ENCODE data around the gene ARFGAP1.
"Not testable (repeated sequence)": the region's sequence is repeated elsewhere in the genome, so short reads cannot be mapped to it uniquely, and the experiment has no call there.

Gene ARFGAP1

GRCh38 chr20:63293456-63293855 is 20.8 kb downstream of the ARFGAP1 start:
- DNase-seq: no peak

DNA sequence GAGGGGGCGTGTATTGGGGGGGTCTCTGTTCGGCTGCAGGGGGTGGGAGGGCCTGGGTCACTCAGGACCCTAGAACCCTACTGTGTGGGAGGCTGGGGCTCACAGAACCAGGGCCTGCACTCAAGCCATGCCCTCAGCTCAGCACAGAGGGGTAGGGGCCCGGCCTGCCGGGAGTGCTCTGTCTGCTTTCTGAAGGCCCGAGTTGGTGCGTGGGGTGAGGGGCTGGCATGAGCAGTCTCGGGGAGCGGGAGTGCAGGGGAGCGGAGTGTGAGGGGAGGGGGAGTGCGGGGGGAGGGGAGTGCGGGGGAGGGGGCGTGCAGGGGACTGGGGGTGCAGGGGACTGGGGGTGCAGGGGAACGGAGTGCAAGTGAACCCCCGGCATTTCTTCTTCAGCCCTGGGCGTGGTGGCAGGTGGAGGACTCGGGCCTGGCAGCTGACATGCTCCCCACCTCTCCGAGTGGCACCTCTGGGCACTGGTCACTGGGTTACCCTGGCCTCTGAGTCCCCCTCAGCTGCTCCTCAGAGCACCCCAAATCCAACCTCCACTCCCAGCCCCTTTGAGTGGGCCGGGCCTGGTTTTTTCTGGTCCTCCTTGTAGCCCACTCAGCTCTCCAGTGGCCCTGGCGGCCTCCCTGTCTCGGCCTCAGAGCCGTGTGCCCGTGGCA is 21.4 kb downstream of the ARFGAP1 start:
- DNase-seq: no peak

- no peak for DNase-seq
Observed at GRCh38 chr20:63294536-63294900, 21.9 kb downstream of the ARFGAP1 start.

DNA sequence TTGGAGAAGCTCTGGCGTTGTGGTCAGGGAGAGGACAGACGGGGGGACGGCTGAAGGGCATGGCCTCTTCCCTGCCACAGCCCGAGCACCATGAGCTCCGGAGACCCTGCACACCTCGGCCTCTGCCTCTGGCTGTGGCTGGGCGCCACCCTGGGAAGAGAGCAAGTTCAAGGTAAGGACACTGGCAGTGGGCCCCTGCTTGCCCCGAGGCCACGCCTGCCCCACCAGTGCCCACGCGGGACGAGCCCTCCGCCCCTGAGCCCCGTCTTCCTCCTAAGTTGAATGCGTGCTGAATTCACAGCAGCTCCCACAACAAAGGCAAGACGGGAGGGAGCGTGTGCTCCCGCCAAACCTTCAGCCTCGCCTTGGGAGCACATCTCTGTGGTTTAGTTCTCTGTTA is 22.4 kb downstream of the ARFGAP1 start:
- DNase-seq: no peak

DNA sequence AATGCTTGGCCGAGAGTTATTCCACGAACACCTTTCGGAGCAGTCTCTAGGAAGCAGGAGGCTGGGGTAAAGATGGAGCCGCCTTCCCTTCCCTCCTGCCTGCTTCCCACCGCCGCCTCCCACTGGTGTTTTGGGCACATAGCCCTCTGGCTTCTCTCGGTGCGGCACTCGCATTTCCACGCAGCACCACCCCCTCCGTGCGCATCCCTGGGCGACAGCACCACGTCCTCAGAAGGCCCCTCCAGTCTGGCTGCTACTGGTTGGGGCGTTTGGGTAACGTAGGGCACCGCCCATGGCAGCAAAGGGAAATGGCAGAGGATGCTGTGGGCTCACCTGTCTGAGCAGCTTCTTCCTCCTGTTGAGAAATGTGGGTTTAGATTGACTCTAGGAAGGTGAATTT is 22.8 kb downstream of the ARFGAP1 start:
- no peak for DNase-seq

DNA sequence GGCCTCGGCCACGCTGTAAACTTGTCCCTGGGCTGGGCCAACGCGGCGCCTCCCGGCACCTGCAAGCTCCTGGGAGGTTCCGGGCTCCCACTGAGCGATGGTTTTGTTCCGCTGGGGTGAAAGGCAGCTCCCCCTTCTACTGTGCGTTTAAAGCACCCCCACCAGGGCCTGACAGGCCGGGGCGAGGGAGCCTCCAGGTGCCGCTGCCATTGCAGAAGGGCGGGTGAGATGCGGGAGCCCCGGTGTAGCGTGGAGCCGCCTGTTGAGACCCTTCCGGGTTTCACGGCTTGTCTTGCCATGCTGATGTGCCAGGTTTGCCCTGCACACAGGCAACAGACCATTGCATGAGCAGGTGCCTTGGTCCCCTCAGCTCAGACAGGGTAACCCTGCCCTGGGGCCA is 23.2 kb downstream of the ARFGAP1 start:
- DNase-seq: no peak

- DNase-seq: peak; percentile 55
Observed at GRCh38 chr20:63296531-63297299, 24.1 kb downstream of the ARFGAP1 start.

GRCh38 chr20:63297371-63297781 is 24.8 kb downstream of the ARFGAP1 start:
- no peak for DNase-seq

- DNase-seq: no peak
Observed at GRCh38 chr20:63297796-63298572, 25.4 kb downstream of the ARFGAP1 start.

GRCh38 chr20:63298731-63299312 is 26.2 kb downstream of the ARFGAP1 start:
- DNase-seq: no peak

DNA sequence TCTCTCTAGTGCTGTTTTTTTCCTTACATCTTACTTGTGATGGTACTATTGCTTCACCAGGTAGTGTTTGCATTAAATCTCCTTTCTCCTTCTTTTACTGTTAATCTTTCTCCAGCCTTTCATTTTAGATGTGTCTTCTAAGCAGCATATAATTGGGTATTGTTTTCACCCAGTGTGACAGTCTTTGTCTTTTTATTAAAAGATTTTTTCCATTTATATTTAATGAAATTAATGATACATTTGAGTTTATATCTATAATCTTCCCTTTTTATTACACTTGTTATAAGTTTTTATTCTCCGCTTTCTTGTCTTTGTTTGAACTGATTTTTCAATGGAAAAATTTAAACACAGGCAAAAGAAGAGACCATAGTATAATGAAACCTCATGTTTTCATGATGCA is 29.1 kb downstream of the ARFGAP1 start:
- DNase-seq: no peak

- DNase-seq: no peak
Observed at GRCh38 chr20:63303095-63303666, 30.6 kb downstream of the ARFGAP1 start.

- DNase-seq: no peak
Observed at GRCh38 chr20:63305393-63305792, 32.8 kb downstream of the ARFGAP1 start.

DNA sequence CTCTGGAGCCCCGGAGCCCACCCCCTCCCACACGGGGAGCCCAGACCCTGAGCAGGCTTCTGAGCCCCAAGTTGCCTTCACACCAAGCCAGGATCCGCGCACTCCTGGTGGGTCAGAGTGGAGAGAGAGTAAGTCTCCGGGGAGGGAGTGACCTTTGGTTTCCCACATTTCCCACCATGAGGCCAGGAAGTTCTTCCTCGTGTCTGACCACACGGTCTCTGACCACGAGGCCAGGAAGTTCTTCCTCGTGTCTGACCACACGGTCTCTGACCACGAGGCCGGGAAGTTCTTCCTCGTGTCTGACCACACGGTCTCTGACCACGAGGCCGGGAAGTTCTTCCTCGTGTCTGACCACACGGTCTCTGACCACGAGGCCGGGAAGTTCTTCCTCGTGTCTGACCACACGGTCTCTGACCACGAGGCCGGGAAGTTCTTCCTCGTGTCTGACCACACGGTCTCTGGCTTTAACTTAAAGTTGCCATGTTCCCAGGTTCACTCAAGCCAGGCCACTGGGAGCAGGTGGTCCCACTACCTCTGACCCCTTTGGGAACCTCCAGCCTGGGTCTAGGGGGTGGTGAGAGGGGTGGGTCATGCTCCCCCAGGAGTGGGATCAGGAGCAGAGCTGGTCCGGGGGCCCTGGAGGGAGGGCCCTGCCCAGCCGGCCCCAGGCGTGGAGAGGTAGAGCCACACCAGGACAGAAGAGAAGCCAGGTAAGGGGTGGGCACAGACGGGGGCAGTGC is 33.5 kb downstream of the ARFGAP1 start:
- not testable (repeated sequence) for DNase-seq

DNA sequence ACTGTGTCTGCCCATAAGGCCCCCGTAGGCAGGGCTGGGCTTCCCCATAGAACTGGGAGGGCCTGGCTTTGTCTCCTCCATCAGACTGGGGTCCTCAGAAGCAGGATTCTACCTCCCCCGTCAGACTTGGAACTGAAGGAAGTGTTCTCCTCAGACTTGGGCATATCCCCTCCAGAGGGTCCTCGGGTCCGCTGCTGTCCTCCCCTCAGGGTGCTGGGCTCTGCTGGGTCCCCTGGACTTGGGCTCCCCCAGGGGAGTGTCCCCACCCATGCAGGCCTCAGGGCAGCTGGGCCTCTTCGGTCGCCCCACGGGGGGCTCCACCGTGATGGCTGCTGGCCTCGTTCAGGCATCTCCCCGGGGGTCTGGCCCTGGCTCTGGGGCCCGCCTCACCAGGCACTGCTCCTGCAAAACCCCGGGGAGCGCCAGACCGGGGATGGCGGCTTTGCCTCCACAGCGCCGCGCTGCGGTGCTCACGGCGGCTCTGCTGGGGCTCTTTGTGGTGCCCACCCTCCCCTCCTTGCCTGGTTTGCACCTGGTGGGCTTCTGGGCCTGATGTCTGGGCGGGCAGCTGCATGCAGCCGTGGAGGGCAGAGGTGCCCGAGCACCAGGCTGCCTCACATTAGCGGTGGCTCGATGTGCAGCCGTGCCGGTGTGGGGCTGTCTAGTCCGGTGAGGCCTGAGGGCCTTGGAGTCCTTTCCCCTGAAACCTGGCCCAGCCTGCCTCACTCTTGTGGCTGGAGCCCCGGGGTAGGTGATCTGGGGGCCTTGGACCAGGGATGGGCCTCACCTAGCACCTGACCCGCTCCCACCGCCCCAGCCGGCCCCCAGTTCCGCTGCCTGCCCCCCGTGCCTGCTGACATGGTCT is 34.3 kb downstream of the ARFGAP1 start:
- no peak for DNase-seq

- DNase-seq: no peak
Observed at GRCh38 chr20:63307538-63308217, 35.1 kb downstream of the ARFGAP1 start.

GRCh38 chr20:63308218-63308911 is 35.8 kb downstream of the ARFGAP1 start:
- DNase-seq: no peak

DNA sequence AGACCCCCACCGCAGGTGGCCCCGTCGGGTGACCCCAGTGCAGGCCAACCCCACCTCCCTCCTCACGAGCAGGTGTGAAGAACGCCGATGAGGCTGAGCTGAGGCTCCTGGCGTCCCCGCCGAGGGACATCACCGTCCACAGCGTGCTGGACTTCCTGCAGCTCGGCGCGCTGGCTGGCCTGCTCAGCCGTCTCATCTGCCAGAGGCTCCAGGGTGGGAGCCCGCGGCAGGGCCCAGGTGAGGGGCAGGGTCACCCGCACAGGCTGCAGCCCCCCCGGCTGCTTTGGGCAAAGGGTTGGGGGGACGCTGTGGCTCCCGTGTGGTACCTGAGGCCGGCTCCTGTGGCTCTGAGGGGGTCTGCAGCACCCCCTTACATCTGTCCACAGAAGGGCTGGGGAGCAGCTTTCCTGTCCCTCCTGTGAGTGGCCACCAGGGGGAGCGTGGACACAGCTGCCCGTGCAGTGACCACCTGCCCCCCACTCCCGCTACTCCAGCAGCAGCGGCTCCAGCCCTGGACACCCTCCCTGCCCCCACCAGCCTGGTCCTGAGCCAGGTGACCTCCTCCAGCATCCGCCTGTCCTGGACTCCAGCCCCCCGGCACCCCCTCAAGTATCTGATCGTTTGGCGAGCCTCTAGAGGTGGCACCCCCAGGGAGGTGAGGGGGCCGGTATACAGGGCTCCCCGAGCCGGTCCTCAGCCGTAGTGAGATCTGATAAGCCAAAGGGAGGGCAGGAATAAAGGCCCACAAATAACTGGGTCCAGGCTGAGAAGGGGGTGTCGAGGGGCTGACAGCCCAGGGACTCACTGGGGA is 36.9 kb downstream of the ARFGAP1 start:
- peak; percentile 85 for DNase-seq

Measured in eye (tissue), 1 donor.